BE2C (cell line): ENCODE data around the gene MAG.
A peak's percentile ranks its signal among the peaks of the same experiment; 100 is the strongest.

Experiments
- DNase-seq: peaks from one replicate; pipeline ENCODE4 v3.0.0-alpha.2; 2020
- H3K27me3 ChIP-seq: fragments of 250-450 bp; sonication (Bioruptor Pico); 2 replicates; pipeline ENCODE4 v1.5.1; 2020; ENCODE audit warnings: mild to moderate bottlenecking
- H3K36me3 ChIP-seq: fragments of 250-450 bp; sonication (Bioruptor Pico); 2 replicates; pipeline ENCODE4 v1.5.1; 2020; ENCODE audit warnings: mild to moderate bottlenecking
- H3K4me1 ChIP-seq: fragments of 250-450 bp; sonication (Bioruptor Pico); 2 replicates; pipeline ENCODE4 v1.5.1; 2020
- H3K4me3 ChIP-seq: 2 replicates; pipeline ENCODE4 v1.5.1; 2011; ENCODE audit warnings: low read depth, low read length
- H3K9me3 ChIP-seq: fragments of 250-450 bp; sonication (Bioruptor Pico); 2 replicates; pipeline ENCODE4 v1.5.1; 2020
- CTCF ChIP-seq: IDR thresholded peaks from 2 replicates; pipeline ENCODE4 v1.5.1; 2012; ENCODE audit warnings: mild to moderate bottlenecking, low read depth, low read length

The MAG gene

GRCh38 chr19:35305181-35305580 lies 13.2 kb downstream of the MAG start:
- Histone ChIP-seq H3K36me3 (no peaks in the 10 kb centered on the region), H3K4me1 (no peaks in the 10 kb centered on the region), H3K9me3 (no peaks in the 10 kb centered on the region), H3K27me3 (no peaks in the 10 kb centered on the region), H3K4me3 (no peak overlapping the region)
- TF ChIP-seq CTCF = no peak
- no peak for DNase-seq

GRCh38 chr19:35306473-35307246 lies 14.7 kb downstream of the MAG start:
- Histone ChIP-seq H3K9me3 (no peaks in the 10 kb centered on the region), H3K4me3 (no peak overlapping the region), H3K27me3 (no peaks in the 10 kb centered on the region), H3K36me3 (no peaks in the 10 kb centered on the region), H3K4me1 (no peaks in the 10 kb centered on the region)
- TF ChIP-seq CTCF = peak; percentile 56
- DNase-seq = no peak

- H3K4me3 ChIP-seq = no peak overlapping the region
- TF ChIP-seq CTCF = no peak
- no peaks in the 10 kb centered on the region for H3K36me3 ChIP-seq
- no peaks in the 10 kb centered on the region for H3K27me3 ChIP-seq
- H3K9me3 ChIP-seq = no peaks in the 10 kb centered on the region
- H3K4me1 ChIP-seq = no peaks in the 10 kb centered on the region
- no peak for DNase-seq
These were observed 16.0 kb downstream of the MAG start for GRCh38 chr19:35307931-35308330.

- no peaks in the 10 kb centered on the region for H3K36me3 ChIP-seq
- no peaks in the 10 kb centered on the region for H3K27me3 ChIP-seq
- H3K4me3 ChIP-seq = no peak overlapping the region
- no peaks in the 10 kb centered on the region for H3K4me1 ChIP-seq
- TF ChIP-seq CTCF = no peak
- H3K9me3 ChIP-seq = no peaks in the 10 kb centered on the region
- no peak for DNase-seq
These were observed 16.9 kb downstream of the MAG start for GRCh38 chr19:35308910-35309309.

GRCh38 chr19:35309481-35310279 lies 17.7 kb downstream of the MAG start:
- Histone ChIP-seq H3K4me1 (no peaks in the 10 kb centered on the region), H3K36me3 (no peaks in the 10 kb centered on the region), H3K27me3 (no peaks in the 10 kb centered on the region), H3K4me3 (no peak overlapping the region), H3K9me3 (no peaks in the 10 kb centered on the region)
- no peak for TF ChIP-seq CTCF
- no peak for DNase-seq

- H3K27me3 ChIP-seq = no peaks in the 10 kb centered on the region
- no peaks in the 10 kb centered on the region for H3K9me3 ChIP-seq
- no peak overlapping the region for H3K4me3 ChIP-seq
- H3K36me3 ChIP-seq = no peaks in the 10 kb centered on the region
- TF ChIP-seq CTCF = no peak
- no peak for DNase-seq
- H3K4me1 ChIP-seq = no peaks in the 10 kb centered on the region
These were observed 18.4 kb downstream of the MAG start for GRCh38 chr19:35310331-35310730.
